HCT116 (cell line): ENCODE data around the gene C9orf50. TPM values are rescaled to one million over a fixed set of nuclear protein-coding genes. Genes with fewer than 3 reads are reported as not detected.

Experiments used
- ATAC-seq: fragments of 200-7000 bp; cut with Tn5 transposase; 2 replicates; pipeline ENCODE4 v1.9.1; 2020; ENCODE audit warnings: mild to moderate bottlenecking, moderate library complexity
- BruUV-seq: library from RNA; stranded (reverse); fragments of 400-500 nt; replicated peaks from 2 replicates; lab custom pipeline; 2021; lab: Mats Ljungman, UMichigan
- CTCF ChIA-PET: fragments of 300-600 bp; sonication (Branson Sonifier 250); formaldehyde crosslinking; loops from one replicate; lab custom pipeline; 2021; ENCODE audit warnings: antibody characterized with exemption; lab: Charles Lee
- POLR2A ChIA-PET: fragments of 300-600, 350-600 bp; sonication (Branson Sonifier 250); formaldehyde crosslinking; loops from one replicate; lab custom pipeline; 2021; ENCODE audit warnings: antibody characterized with exemption; lab: Charles Lee
- RAD21 ChIA-PET, 2 experiments: fragments of 300-600 bp; sonication (Branson Sonifier 250); formaldehyde crosslinking; loops; one replicate each; lab custom pipeline; 2023; ENCODE audit warnings: low total read pairs in 2 of 2; ENCODE audit not compliant: uncharacterized antibody in 2 of 2, unreplicated experiment in 2 of 2, low non-redundant PET in 1 of 2; lab: Charles Lee
- DNase-seq: peaks from one replicate; pipeline ENCODE4 v3.0.0-alpha.2; 2010; ENCODE audit warnings: low read depth, low spot score
- H2AFZ ChIP-seq: fragments of 200-600 bp; shearing (Covaris generic), sonication (generic); 2 replicates; pipeline ENCODE4 v1.6.1; 2017; ENCODE audit warnings: low read depth, mixed run types, mixed read lengths, antibody characterized with exemption, low read length; ENCODE audit not compliant: poor library complexity, severe bottlenecking
- H3K27ac ChIP-seq: 2 replicates; pipeline ENCODE4 v1.5.1; 2012; ENCODE audit warnings: low read depth, low read length
- H3K27me3 ChIP-seq: fragments of 200-600 bp; sonication (generic); 2 replicates; pipeline ENCODE4 v1.6.1; 2016; ENCODE audit warnings: mixed run types, low read length, mixed read lengths; ENCODE audit not compliant: insufficient read depth
- H3K36me3 ChIP-seq, 2 experiments: fragments of 200-500 bp in 1 of 2; fragments of 200-600 bp in 1 of 2; sonication (Bioruptor generic) in 1 of 2; sonication (generic) in 1 of 2; 2 replicates each; pipeline versions ENCODE4 v1.5.1 to v1.6.1; 2014 to 2016; ENCODE audit warnings: low read length in 2 of 2, inconsistent platforms in 1 of 2, mixed read lengths in 1 of 2, mixed run types in 1 of 2; ENCODE audit not compliant: insufficient read depth in 2 of 2, control insufficient read depth in 1 of 2
- H3K4me1 ChIP-seq, 2 experiments: fragments of 200-600 bp in 1 of 2; sonication (generic) in 1 of 2; 2 replicates each; pipeline versions ENCODE4 v1.5.1 to v1.6.1; 2012 to 2017; ENCODE audit warnings: low read length in 2 of 2, inconsistent platforms in 1 of 2, mild to moderate bottlenecking in 1 of 2, mixed read lengths in 1 of 2, mixed run types in 1 of 2, moderate library complexity in 1 of 2; ENCODE audit not compliant: insufficient read depth in 2 of 2, control insufficient read depth in 1 of 2
- H3K4me2 ChIP-seq: fragments of 200-600 bp; sonication (generic); 2 replicates; pipeline ENCODE4 v1.6.1; 2017; ENCODE audit warnings: mixed run types, low read length, mixed read lengths
- H3K4me3 ChIP-seq, 2 experiments: fragments of 200-600 bp in 1 of 2; sonication (generic) in 1 of 2; replicated peaks in 1 of 2; 2 replicates each; pipeline ENCODE4 v1.5.1; 2011 to 2016; ENCODE audit warnings: low read length in 2 of 2, control low read depth in 1 of 2, low read depth in 1 of 2, mild to moderate bottlenecking in 1 of 2, mixed read lengths in 1 of 2, mixed run types in 1 of 2
- H3K79me2 ChIP-seq: fragments of 200-600 bp; sonication (generic); 2 replicates; pipeline ENCODE4 v1.6.1; 2017; ENCODE audit warnings: mild to moderate bottlenecking, mixed run types, low read length, moderate library complexity, mixed read lengths; ENCODE audit not compliant: insufficient read depth
- H3K9ac ChIP-seq: fragments of 200-600 bp; sonication (generic); 2 replicates; pipeline ENCODE4 v1.6.1; 2016; ENCODE audit warnings: low read length, mixed read lengths
- H3K9me2 ChIP-seq: fragments of 200-600 bp; sonication (generic), shearing (Covaris generic); 2 replicates; pipeline ENCODE4 v1.6.1; 2017; ENCODE audit warnings: mixed run types, mild to moderate bottlenecking, moderate library complexity; ENCODE audit not compliant: insufficient read depth
- H3K9me3 ChIP-seq, 2 experiments: fragments of 200-500 bp in 1 of 2; fragments of 200-600 bp in 1 of 2; sonication (Bioruptor generic) in 1 of 2; sonication (generic) in 1 of 2; 2 replicates each; pipeline ENCODE4 v1.6.1; 2014 to 2017; ENCODE audit warnings: low read length in 2 of 2, mixed read lengths in 2 of 2, inconsistent platforms in 1 of 2, low read depth in 1 of 2, mild to moderate bottlenecking in 1 of 2, mixed run types in 1 of 2, moderate library complexity in 1 of 2; ENCODE audit not compliant: control insufficient read depth in 1 of 2, insufficient read depth in 1 of 2
- H4K20me1 ChIP-seq: fragments of 200-600 bp; sonication (generic), shearing (Covaris generic); 2 replicates; pipeline ENCODE4 v1.6.1; 2017; ENCODE audit warnings: mixed run types, mild to moderate bottlenecking, moderate library complexity; ENCODE audit not compliant: insufficient read depth
- ATF3 ChIP-seq: IDR thresholded peaks from 2 replicates; pipeline ENCODE4 v1.6.1; 2012
- CBX3 ChIP-seq: IDR thresholded peaks from 2 replicates; pipeline ENCODE4 v1.6.1; 2012; ENCODE audit warnings: low read depth
- CEBPB ChIP-seq: IDR thresholded peaks from 2 replicates; pipeline ENCODE4 v1.6.1; 2012; ENCODE audit warnings: low read depth
- CTCF ChIP-seq, 3 experiments: fragments of 200-600 bp in 1 of 3; sonication (generic) in 1 of 3; IDR thresholded peaks in 2 of 3; conservative IDR thresholded peaks in 1 of 3; 2 replicates each; pipeline ENCODE4 v1.5.1; 2012 to 2017; ENCODE audit warnings: low read depth in 2 of 3, low read length in 2 of 3, antibody characterized with exemption in 1 of 3, borderline replicate concordance in 1 of 3, control low read depth in 1 of 3, mild to moderate bottlenecking in 1 of 3, mixed read lengths in 1 of 3, mixed run types in 1 of 3, moderate library complexity in 1 of 3; ENCODE audit not compliant: insufficient read depth in 1 of 3
- EGR1 ChIP-seq: IDR thresholded peaks from 2 replicates; pipeline ENCODE4 v1.6.1; 2012; ENCODE audit warnings: low read depth
- ELF1 ChIP-seq: IDR thresholded peaks from 2 replicates; pipeline ENCODE4 v1.6.1; 2012; ENCODE audit warnings: low read depth, borderline replicate concordance
- EZH2 ChIP-seq: fragments of 200-600 bp; sonication (generic); IDR thresholded peaks from 2 replicates; pipeline ENCODE4 v1.6.1; 2017; ENCODE audit warnings: antibody characterized with exemption, mixed run types
- FOSL1 ChIP-seq: IDR thresholded peaks from 2 replicates; pipeline ENCODE4 v1.6.1; 2012; ENCODE audit warnings: low read depth
- JUND ChIP-seq: IDR thresholded peaks from 2 replicates; pipeline ENCODE4 v1.6.1; 2012
- MAX ChIP-seq: IDR thresholded peaks from 2 replicates; pipeline ENCODE4 v1.6.1; 2012
- POLR2A ChIP-seq: IDR thresholded peaks from 2 replicates; pipeline ENCODE4 v1.7.0; 2011; ENCODE audit warnings: borderline replicate concordance; ENCODE audit not compliant: insufficient read depth, insufficient read length; ENCODE audit errors: extremely low read depth
- RAD21 ChIP-seq: IDR thresholded peaks from 2 replicates; pipeline ENCODE4 v1.6.1; 2012; ENCODE audit warnings: low read depth, mild to moderate bottlenecking
- REST ChIP-seq: IDR thresholded peaks from 2 replicates; pipeline ENCODE4 v1.6.1; 2012; ENCODE audit warnings: low read depth
- SIN3A ChIP-seq: IDR thresholded peaks from 2 replicates; pipeline ENCODE4 v1.6.1; 2012; ENCODE audit warnings: low read depth
- YY1 ChIP-seq: IDR thresholded peaks from 2 replicates; pipeline ENCODE4 v1.6.1; 2011; ENCODE audit warnings: low read length, low read depth, moderate library complexity, mild to moderate bottlenecking; ENCODE audit not compliant: insufficient replicate concordance; ENCODE audit errors: extremely low read depth
- ZBTB33 ChIP-seq: IDR thresholded peaks from 2 replicates; pipeline ENCODE4 v1.6.1; 2011; ENCODE audit warnings: mild to moderate bottlenecking, low read length, moderate library complexity; ENCODE audit not compliant: insufficient replicate concordance; ENCODE audit errors: extremely low read depth
- ZFX ChIP-seq: fragments of 450-650 bp; IDR thresholded peaks from 2 replicates; pipeline ENCODE4 v1.6.1; 2017
- ZNF274 ChIP-seq: fragments of 200-500 bp; sonication (Bioruptor generic); IDR thresholded peaks from 2 replicates; pipeline ENCODE4 v1.6.1; 2014; ENCODE audit warnings: mild to moderate bottlenecking, low read depth, low read length, inconsistent platforms
- intact Hi-C: fragments of 100-400 bp; cut with micrococcal nuclease; formaldehyde crosslinking; loops from 2 replicates; pipeline ENCODE4 v1.10.0; 2022
- total RNA-seq: library from RNA; stranded (reverse); gene quantifications from one replicate; pipeline ENCODE4 v1.2.1, GENCODE V29; 2021; ENCODE audit not compliant: unreplicated experiment

Gene C9orf50
- total RNA-seq, 1 experiment from 2014 or later, result not detected

- Histone ChIP-seq H3K9ac (no peak overlapping the region), H3K36me3 (peaks cover 5 to 9% of the 10 kb centered on the region in 2 experiments; a peak in 3 of 4 replicates), H3K9me3 (no peaks in the 10 kb centered on the region), H3K27ac (no peak overlapping the region), H3K4me3 (no peak overlapping the region), H3K4me1 (peaks cover 11 to 35% of the 10 kb centered on the region in 2 experiments), H2AFZ (no peak overlapping the region), H3K79me2 (peaks cover 23% of the 10 kb centered on the region), H3K9me2 (no peaks in the 10 kb centered on the region), H3K27me3 (no peaks in the 10 kb centered on the region), H3K4me2 (no peak overlapping the region), H4K20me1 (peaks cover 10% of the 10 kb centered on the region; the same call in 1 of the 2 replicates)
- ChIA-PET RAD21 (interaction anchor here (0.7 to 2.0 kb wide), 3 partner anchors 9 to 485 kb away, joined by 6 to 9 read pairs (median 9); no protein-coding TSS in a partner anchor), POLR2A (interaction anchor here (0.6 to 3.8 kb wide), 4 partner anchors 128 to 494 kb away, joined by 3 to 26 read pairs (median 5); no protein-coding TSS in a partner anchor), CTCF (interaction anchor here (0.7 to 4.4 kb wide), 11 partner anchors 9 to 650 kb away, joined by 3 to 91 read pairs (median 5); no protein-coding TSS in a partner anchor)
- DNase-seq (no peak), ATAC-seq (no peak)
- intact Hi-C loops, result no loop called here
- BruUV-seq, result no TSS peak
- TF ChIP-seq ZNF274 (no peak), ZFX (no peak), RAD21 (no peak), CEBPB (no peak), MAX (no peak), CTCF (IDR thresholded peaks at IDR 0.05 in 2 of 3, conservative IDR thresholded peaks at IDR 0.05 in 1 of 3; ENCODE audit: borderline replicate concordance in 1 of 3, insufficient read depth in 1 of 3, low read depth in 2 of 3, low read length in 2 of 3) (no peak), JUND (no peak), POLR2A (no peak), SIN3A (no peak), ZBTB33 (no peak), ATF3 (no peak), CBX3 (no peak), EZH2 (no peak), ELF1 (no peak), REST (no peak), FOSL1 (no peak), EGR1 (no peak), YY1 (no peak)
These were observed 2.4 kb upstream of the C9orf50 start for GRCh38 chr9:129623331-129623730.
